Karpas-422 (cell line): ENCODE results near the gene POMC. TPM values are rescaled to one million over a fixed set of nuclear protein-coding genes. Genes with fewer than 3 reads are reported as not detected.

Experiments
- DNase-seq: peaks from one replicate; pipeline ENCODE4 v3.0.0-alpha.2; 2015
- H2AFZ ChIP-seq: fragments of 200-600 bp; sonication (generic); 2 replicates; pipeline ENCODE4 v1.6.1; 2014; ENCODE audit warnings: antibody characterized with exemption, low read length, mixed read lengths
- H3K27ac ChIP-seq: fragments of 200-600 bp; sonication (generic); 2 replicates; pipeline ENCODE4 v1.5.1; 2014; ENCODE audit warnings: mild to moderate bottlenecking, low read length, moderate library complexity
- H3K27me3 ChIP-seq: fragments of 200-600 bp; sonication (generic); 2 replicates; pipeline ENCODE4 v1.6.1; 2014; ENCODE audit warnings: low read length, mixed read lengths
- H3K36me3 ChIP-seq: fragments of 200-600 bp; sonication (generic); 2 replicates; pipeline ENCODE4 v1.6.1; 2014; ENCODE audit warnings: low read length, mixed read lengths; ENCODE audit not compliant: insufficient read depth
- H3K4me1 ChIP-seq: fragments of 200-600 bp; sonication (generic); 2 replicates; pipeline ENCODE4 v1.6.1; 2014; ENCODE audit warnings: mild to moderate bottlenecking, low read length, mixed read lengths
- H3K4me2 ChIP-seq: fragments of 200-600 bp; sonication (generic); 2 replicates; pipeline ENCODE4 v1.6.1; 2014; ENCODE audit warnings: low read length, low read depth, mild to moderate bottlenecking; ENCODE audit not compliant: poor library complexity, severe bottlenecking
- H3K4me3 ChIP-seq: fragments of 200-600 bp; sonication (generic); 2 replicates; pipeline ENCODE4 v1.5.1; 2014; ENCODE audit warnings: mild to moderate bottlenecking, antibody characterized with exemption, low read length, mixed read lengths
- H3K79me2 ChIP-seq: fragments of 200-600 bp; sonication (generic); 2 replicates; pipeline ENCODE4 v1.6.1; 2014; ENCODE audit warnings: mild to moderate bottlenecking, low read length, mixed read lengths
- H3K9ac ChIP-seq: fragments of 200-600 bp; sonication (generic); 2 replicates; pipeline ENCODE4 v1.6.0; 2014; ENCODE audit warnings: low read length
- H3K9me2 ChIP-seq: fragments of 200-600 bp; sonication (generic), shearing (Covaris generic); replicated peaks from 2 replicates; pipeline ENCODE4 v1.6.0; 2014; ENCODE audit warnings: mild to moderate bottlenecking, low read length, moderate library complexity; ENCODE audit not compliant: insufficient read depth
- H3K9me3 ChIP-seq: fragments of 300-700, 200-600 bp; sonication (generic); 2 replicates; pipeline ENCODE4 v1.6.1; 2014; ENCODE audit warnings: low read length, mixed read lengths
- H4K20me1 ChIP-seq: fragments of 200-600 bp; sonication (generic); 2 replicates; pipeline ENCODE4 v1.6.1; 2014; ENCODE audit warnings: mild to moderate bottlenecking, antibody characterized with exemption, low read length, low read depth; ENCODE audit not compliant: insufficient read depth
- total RNA-seq: library from RNA; depleted of rRNA; stranded (reverse); fragments of >200 nt; shearing (Covaris generic); gene quantifications from 2 replicates; pipeline ENCODE4 v1.2.3, GENCODE V29; 2014; ENCODE audit warnings: low replicate concordance; rRNA removed

POMC gene
- total RNA-seq, 1 experiment from 2014 or later: 0.45 TPM

- Histone ChIP-seq H3K4me3 (no peak overlapping the region), H3K9me3 (no peaks in the 10 kb centered on the region), H3K4me1 (no peaks in the 10 kb centered on the region), H3K9ac (no peak overlapping the region), H3K9me2 (no peaks in the 10 kb centered on the region), H3K4me2 (no peak overlapping the region), H2AFZ (no peak overlapping the region), H4K20me1 (no peaks in the 10 kb centered on the region), H3K79me2 (no peaks in the 10 kb centered on the region), H3K27me3 (no peaks in the 10 kb centered on the region), H3K36me3 (no peaks in the 10 kb centered on the region), H3K27ac (no peak overlapping the region)
- DNase-seq: no peak
Measured at GRCh38 chr2:25115249-25115883, 53.0 kb downstream of the POMC start.

- no peak overlapping the region for H3K4me2 ChIP-seq
- DNase-seq: no peak
- no peak overlapping the region for H3K9ac ChIP-seq
- no peaks in the 10 kb centered on the region for H3K4me1 ChIP-seq
- H3K27me3 ChIP-seq: no peaks in the 10 kb centered on the region
- H3K9me2 ChIP-seq: no peaks in the 10 kb centered on the region
- no peaks in the 10 kb centered on the region for H3K9me3 ChIP-seq
- H3K27ac ChIP-seq: no peak overlapping the region
- H3K79me2 ChIP-seq: no peaks in the 10 kb centered on the region
- H2AFZ ChIP-seq: no peak overlapping the region
- no peak overlapping the region for H3K4me3 ChIP-seq
- H3K36me3 ChIP-seq: no peaks in the 10 kb centered on the region
- no peaks in the 10 kb centered on the region for H4K20me1 ChIP-seq
Measured at GRCh38 chr2:25112113-25112512, 56.3 kb downstream of the POMC start.

Other genes with a start within 250 kb of the POMC start
- 57.6 and 58.4 TPM in 2 replicates for gene ADCY3, start 248.3 kb downstream of the POMC start, total RNA-seq
- 6.3 and 6.7 TPM in 2 replicates for gene DNAJC27, start 196.6 kb downstream of the POMC start, total RNA-seq
- 0.22 and 0.58 TPM in 2 replicates for gene EFR3B, start 126.5 kb downstream of the POMC start, total RNA-seq
- gene DNMT3A, start 173.3 kb upstream of the POMC start, total RNA-seq: 0.97 and 1.6 TPM in 2 replicates